ENCODE measurements around the gene ACTBL2.

DNA sequence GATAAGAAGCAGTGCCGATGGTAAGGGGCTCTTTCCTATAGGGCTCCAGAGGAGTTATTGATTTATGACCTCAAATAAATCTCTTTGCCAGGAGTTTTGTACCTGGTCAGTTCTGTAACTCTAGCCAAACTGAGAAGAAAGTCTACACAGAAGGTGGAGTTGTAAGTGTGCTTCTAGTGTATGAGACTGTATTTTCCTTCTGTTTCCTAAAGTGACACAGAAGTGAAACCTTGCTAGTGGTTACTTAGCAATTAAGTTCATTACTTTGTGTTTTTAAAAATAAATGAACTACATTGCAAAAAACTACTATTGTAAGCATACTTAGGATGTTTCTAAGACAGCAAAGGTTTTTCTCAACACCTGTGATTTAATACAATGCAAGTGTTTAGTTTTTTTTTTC is 48.7 kb upstream of the ACTBL2 start:
- TF ChIP-seq CTCF (IDR thresholded peaks at IDR 0.05; ENCODE audit: low read length), result no peak
- TF ChIP-seq EZH2 (IDR thresholded peaks at IDR 0.05; ENCODE audit: borderline replicate concordance, low read length), result no peak
